RPMI7951 (cell line): ENCODE results near the gene ZBTB20. TPM values are rescaled to one million over a fixed set of nuclear protein-coding genes. Genes with fewer than 3 reads are reported as not detected.

Experiments used
- DNase-seq: peaks from one replicate; pipeline ENCODE4 v3.0.0-alpha.2; 2012; ENCODE audit warnings: low read depth
- total RNA-seq: library from RNA; depleted of rRNA; stranded (reverse); fragments of >200 nt; shearing (Covaris generic); gene quantifications from 2 replicates; pipeline ENCODE4 v1.2.3, GENCODE V29; 2014

The ZBTB20 gene
- total RNA-seq, 1 experiment from 2014 or later = 9.0 TPM

- no peak for DNase-seq
Observed at GRCh38 chr3:114538211-114538610, 608.9 kb downstream of the ZBTB20 start.

DNA sequence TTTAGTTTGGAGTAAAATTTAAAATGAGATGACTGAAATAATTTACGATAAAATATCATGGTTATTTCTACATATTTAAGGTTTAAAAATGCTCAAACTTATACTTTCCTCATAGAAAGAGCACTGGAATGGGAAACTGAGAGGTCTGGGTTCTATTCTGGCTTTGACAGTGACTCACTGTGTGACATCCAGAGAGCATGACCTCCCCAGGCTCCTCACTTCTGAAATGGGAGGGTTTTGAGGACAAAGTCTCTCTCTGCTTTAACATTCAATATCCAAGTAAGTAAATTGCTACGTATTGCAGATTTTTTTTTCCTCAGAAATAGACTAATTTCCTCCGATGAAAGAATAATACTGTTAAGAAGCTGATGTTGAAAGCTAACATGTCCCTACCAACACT, 618.6 kb downstream of the ZBTB20 start:
- no peak for DNase-seq

GRCh38 chr3:114527036-114527644, 619.9 kb downstream of the ZBTB20 start:
- DNase-seq = peak; percentile 26

DNA sequence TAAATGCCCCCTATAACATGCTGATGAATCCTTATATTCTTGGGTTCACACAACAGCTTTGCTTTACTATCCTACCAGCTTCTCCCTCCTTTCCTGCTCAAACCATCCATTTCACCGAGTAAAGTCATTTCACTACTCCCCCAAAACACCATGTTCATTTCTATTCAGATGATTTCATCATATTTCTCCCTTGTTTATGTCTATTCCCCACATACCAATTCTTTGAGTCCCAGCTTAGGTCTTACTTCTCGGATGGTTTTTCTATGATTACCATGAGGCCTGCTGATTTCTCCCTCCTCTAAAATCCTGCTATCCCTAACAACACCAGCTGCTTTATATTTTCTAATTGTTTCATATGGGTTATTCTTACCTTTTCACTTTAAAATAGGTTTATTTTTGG, 621.8 kb downstream of the ZBTB20 start:
- DNase-seq = no peak

DNA sequence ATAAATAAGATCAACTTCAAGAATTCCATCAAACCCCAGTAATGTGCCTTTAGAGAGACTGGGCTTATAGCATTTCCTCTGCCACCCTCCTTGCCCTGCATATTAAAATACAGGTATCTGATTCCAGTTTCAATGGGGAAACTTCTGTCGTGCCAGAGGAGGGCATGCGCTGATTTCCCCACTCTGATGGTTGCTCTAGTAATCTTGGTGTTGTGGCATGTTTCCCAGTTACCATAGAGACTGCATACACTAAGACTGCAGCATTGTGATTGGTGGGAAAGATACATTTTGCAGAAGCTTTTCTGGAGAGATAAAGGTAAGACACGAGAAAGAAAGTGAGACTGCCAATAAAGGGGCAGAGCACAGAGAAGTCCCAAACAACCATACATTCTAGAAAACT, 627.7 kb downstream of the ZBTB20 start:
- DNase-seq = peak; percentile 57

DNA sequence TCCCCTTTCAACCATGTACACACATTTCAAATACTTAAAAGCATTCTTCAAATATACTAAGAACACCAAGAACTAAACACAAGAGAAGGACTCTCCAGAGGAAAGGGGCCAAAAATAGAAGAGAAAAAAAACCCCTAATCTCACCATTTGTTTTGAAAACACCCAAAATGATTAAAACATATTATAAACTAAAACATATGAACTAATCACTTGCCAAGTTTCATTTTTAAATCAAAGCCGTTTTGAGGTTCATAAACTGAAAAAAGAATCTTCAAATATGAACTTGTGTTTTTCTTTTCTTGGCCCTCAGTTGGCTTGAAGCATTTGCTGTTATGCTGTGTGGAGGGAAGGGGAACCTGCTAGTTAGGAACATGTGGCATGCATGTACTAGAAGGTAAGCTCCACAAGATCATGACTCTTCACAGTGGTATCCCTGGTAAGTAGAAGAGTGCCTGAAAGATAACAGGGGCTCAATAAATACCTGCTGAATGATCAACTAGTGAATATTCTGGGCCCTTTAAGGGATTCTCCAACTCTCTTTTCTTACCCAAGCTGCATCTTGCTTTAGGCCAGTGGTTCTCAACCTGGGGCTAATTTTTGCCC, 628.8 kb downstream of the ZBTB20 start:
- DNase-seq = no peak

- no peak for DNase-seq
Observed at GRCh38 chr3:114510201-114510600, 636.9 kb downstream of the ZBTB20 start.

GRCh38 chr3:114509756-114510155, 637.3 kb downstream of the ZBTB20 start:
- peak; percentile 37 for DNase-seq

DNA sequence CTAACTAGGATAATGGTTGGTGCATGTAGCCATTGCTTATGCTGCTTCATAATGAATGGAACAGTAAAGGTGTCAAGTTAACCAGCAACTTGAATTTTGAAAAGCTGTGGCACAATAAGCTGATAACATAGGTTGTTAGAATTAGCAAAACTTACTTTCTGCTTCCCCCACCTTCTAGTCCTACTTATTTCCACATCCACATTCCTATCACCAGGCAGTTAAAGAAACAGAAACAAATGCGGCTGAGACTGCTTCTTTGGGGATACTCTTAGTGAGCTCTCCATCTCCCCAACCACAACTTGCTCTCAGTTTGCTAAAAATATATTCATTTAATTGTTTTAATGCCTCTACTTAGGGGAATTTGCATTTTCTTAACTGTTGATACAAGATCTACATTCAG, 638.1 kb downstream of the ZBTB20 start:
- no peak for DNase-seq

GRCh38 chr3:114508208-114508607, 638.9 kb downstream of the ZBTB20 start:
- no peak for DNase-seq

DNA sequence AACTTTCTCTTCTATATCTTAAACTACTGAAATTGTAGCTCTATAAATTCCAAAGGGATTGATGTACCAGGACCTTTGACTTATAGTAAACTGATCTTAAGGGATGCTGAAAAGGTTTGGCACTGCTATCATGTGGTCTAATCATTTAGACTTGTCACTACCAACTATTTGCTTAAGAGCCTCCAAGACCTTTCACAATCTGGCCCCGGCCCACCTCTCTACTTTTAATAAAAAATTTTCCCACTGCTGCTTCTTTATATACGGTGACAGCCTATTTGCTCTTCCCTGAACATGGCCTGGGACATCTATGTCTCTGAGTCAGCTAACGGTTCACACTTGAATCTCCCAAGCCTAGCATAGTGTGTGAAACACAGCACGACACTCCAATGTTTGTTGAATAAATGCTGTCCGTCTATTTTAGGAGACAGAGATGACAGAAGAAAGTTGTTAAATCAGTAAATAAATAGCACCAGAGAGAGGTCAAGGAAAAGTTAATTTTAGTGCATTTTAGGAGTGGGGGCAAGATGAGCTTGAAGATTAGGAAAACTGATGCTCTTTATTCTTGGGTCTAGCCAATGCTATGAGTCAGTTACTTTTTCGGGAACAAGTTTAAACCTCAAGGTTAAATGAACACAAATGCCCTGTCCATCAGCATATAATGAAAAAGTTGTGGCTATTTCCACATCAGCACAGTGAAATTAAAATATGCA, 640.3 kb downstream of the ZBTB20 start:
- peak; percentile 81 for DNase-seq

DNA sequence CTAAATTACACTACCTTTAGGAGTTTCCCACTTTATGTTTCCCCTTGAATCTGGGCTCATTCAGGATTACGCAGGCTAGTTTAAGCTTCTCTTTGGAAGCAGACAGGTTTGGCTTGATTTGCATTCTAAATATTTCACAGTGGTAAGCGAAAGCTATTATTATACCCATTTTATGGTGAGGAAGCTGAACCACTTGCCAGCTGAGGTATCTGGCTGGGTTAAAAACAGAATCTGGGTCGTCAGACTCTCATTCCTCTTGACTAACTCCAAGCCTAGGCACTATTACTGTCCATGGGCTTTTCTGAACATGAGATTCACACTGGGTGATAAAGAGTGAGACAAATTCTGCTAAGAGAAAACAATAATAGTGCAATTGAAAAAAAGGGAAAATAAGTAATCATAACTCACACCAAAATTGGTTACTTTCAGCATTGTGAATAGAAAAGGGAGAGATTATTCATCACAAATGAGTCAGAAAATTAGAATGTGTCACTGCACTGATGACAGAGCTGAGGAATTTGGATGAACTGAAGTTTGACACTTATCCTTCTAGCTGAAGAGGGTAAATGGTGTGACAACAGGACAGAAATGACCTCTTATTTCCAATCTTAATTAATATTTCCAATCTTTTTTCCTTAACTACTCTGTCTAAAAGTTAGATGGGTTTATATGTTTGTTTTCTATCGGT, 642.0 kb downstream of the ZBTB20 start:
- peak; percentile 53 for DNase-seq

DNA sequence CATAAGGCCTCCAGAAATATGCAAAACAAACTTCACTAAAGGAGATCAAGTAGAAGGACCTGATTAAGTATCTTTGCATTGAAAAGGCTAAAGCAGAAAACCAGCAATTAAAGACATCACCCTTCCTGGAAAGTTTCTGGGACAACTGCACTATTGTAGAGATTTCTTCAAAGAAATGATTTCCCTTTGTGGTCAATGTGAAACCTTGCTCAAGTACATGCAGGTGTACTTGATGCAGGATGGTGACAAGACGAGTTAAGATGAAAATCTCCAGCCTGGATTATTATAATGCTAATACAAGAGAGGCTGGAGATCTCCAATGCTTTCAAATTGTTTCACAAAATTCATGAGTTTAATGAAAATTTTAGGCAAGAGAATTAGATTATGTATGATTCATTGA, 644.9 kb downstream of the ZBTB20 start:
- no peak for DNase-seq

DNA sequence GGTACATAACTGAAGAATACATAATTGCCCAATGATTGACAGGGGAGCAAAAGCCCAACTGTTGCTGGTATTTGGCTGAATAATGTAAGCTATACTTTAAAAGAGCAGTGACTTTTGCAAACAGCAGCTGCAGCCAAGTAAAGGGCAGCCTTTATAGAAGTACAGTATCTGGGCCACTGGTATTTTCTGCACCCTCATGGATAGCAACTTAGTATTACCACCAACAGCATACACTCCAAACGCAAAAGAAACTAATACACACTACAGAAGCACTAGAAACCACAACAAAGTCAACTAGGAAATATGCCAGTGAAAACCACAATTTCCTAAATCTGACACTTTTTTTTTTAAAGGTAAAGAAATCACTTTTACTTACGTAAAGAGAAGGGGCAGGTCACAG, 647.1 kb downstream of the ZBTB20 start:
- peak; percentile 76 for DNase-seq

GRCh38 chr3:114498539-114499370, 648.3 kb downstream of the ZBTB20 start:
- peak; percentile 85 for DNase-seq

GRCh38 chr3:114496874-114497273, 650.2 kb downstream of the ZBTB20 start:
- DNase-seq = peak; percentile 87

- DNase-seq = no peak
Observed at GRCh38 chr3:114496466-114496865, 650.6 kb downstream of the ZBTB20 start.

GRCh38 chr3:114496021-114496434, 651.1 kb downstream of the ZBTB20 start:
- peak; percentile 79 for DNase-seq

GRCh38 chr3:114494498-114494897, 652.6 kb downstream of the ZBTB20 start:
- no peak for DNase-seq

DNA sequence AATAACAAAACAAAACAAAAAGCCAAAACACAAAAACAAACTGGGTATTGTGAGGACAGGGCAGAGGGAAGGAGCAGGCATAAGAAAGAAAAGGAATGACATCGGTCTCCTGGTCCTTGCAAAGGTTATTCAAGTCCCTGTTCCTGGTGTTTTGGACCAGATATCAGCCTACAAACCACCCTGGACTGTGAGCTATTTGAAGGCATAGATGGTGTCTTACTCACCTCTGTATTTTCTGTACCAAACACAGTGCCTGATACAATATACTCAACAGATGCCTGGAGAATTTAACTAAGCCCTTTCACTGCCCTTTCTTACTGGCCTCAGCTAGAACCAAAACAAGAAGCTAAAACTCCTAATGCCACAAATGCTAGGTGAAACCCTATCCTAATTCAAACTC, 656.3 kb downstream of the ZBTB20 start:
- DNase-seq = no peak

- DNase-seq = no peak
Observed at GRCh38 chr3:114487502-114487901, 659.6 kb downstream of the ZBTB20 start.

DNA sequence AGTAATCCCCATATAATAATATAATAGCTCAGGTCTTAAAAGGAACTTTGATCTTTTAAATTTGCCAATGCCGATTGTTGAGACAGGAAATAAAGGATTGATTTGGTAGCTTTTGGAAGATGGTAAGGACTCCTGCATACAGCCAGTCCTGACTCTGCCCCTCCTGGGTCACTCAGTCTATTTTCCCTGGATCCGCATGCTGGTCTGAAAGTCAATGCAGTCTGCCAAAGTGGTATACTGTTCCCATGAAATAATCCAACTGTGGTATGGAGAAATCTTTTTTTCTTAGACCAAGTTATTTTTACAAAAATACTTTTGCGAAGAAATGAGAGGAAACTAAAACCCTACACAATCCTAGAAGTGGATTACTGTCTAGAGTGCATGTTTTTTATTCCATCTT, 662.2 kb downstream of the ZBTB20 start:
- DNase-seq = no peak
